DND-41 (cell line): ENCODE measurements around the gene VAV2.

Experiments
- ATAC-seq: fragments of 200-7000 bp; cut with Tn5 transposase; 3 replicates; pipeline ENCODE4 v1.9.1; 2021; ENCODE audit warnings: low read depth; ENCODE audit not compliant: insufficient read depth
- DNase-seq: peaks from one replicate; pipeline ENCODE4 v3.0.0-alpha.2; 2020
- H2AFZ ChIP-seq: 2 replicates; pipeline ENCODE4 v1.6.0; 2012; ENCODE audit warnings: low read depth, low read length
- H3K27ac ChIP-seq: 2 replicates; pipeline ENCODE4 v1.5.1; 2012; ENCODE audit warnings: low read length, inconsistent platforms
- H3K27me3 ChIP-seq: fragments of 200-600 bp; sonication (generic); 2 replicates; pipeline ENCODE4 v1.6.0; 2012; ENCODE audit warnings: low read length, mild to moderate bottlenecking, inconsistent platforms; ENCODE audit not compliant: insufficient read depth, poor library complexity
- H3K36me3 ChIP-seq: 2 replicates; pipeline ENCODE4 v1.5.1; 2012; ENCODE audit warnings: low read length, inconsistent platforms; ENCODE audit not compliant: insufficient read depth
- H3K4me1 ChIP-seq: 2 replicates; pipeline ENCODE4 v1.5.1; 2012; ENCODE audit warnings: mild to moderate bottlenecking, low read length; ENCODE audit not compliant: insufficient read depth
- H3K4me2 ChIP-seq: 2 replicates; pipeline ENCODE4 v1.6.0; 2012; ENCODE audit warnings: mild to moderate bottlenecking, moderate library complexity, low read length, inconsistent platforms; ENCODE audit not compliant: insufficient read depth
- H3K4me3 ChIP-seq, 2 experiments: fragments of 200-600 bp in 1 of 2; shearing (Covaris generic) in 1 of 2; 2 replicates each; pipeline ENCODE4 v1.5.1; 2012 to 2016; ENCODE audit warnings: inconsistent platforms in 2 of 2, low read length in 2 of 2, mild to moderate bottlenecking in 2 of 2, low read depth in 1 of 2, moderate library complexity in 1 of 2
- H3K79me2 ChIP-seq: 2 replicates; pipeline ENCODE4 v1.6.0; 2012; ENCODE audit warnings: low read length, inconsistent platforms; ENCODE audit not compliant: insufficient read depth
- H3K9ac ChIP-seq: 2 replicates; pipeline ENCODE4 v1.6.0; 2012; ENCODE audit warnings: low read depth, mild to moderate bottlenecking, inconsistent platforms, low read length, moderate library complexity
- H3K9me3 ChIP-seq: 2 replicates; pipeline ENCODE4 v1.5.1; 2012; ENCODE audit warnings: low read length, moderate library complexity, mild to moderate bottlenecking, inconsistent platforms; ENCODE audit not compliant: insufficient read depth, severe bottlenecking
- H4K20me1 ChIP-seq: 2 replicates; pipeline ENCODE4 v1.6.0; 2012; ENCODE audit warnings: low read length; ENCODE audit not compliant: insufficient read depth
- CTCF ChIP-seq: IDR thresholded peaks from 2 replicates; pipeline ENCODE4 v1.5.1; 2012; ENCODE audit warnings: borderline replicate concordance, low read length, moderate library complexity, mild to moderate bottlenecking; ENCODE audit not compliant: poor library complexity, severe bottlenecking; ENCODE audit errors: extremely low read depth
- EZH2 ChIP-seq: IDR thresholded peaks from 3 replicates; pipeline ENCODE4 v1.6.1; 2012; ENCODE audit warnings: borderline replicate concordance, low read depth, mild to moderate bottlenecking, moderate library complexity, low read length, inconsistent platforms; ENCODE audit not compliant: severe bottlenecking

Gene VAV2

GRCh38 chr9:133955821-133956411, 36.2 kb downstream of the VAV2 start:
- no peaks in the 10 kb centered on the region for H3K4me1 ChIP-seq
- H3K36me3 ChIP-seq: no peaks in the 10 kb centered on the region
- H3K4me3 ChIP-seq: no peak overlapping the region
- H3K9me3 ChIP-seq: no peaks in the 10 kb centered on the region
- TF ChIP-seq EZH2 (no peak), CTCF (no peak)
- H3K79me2 ChIP-seq: no peaks in the 10 kb centered on the region
- no peak overlapping the region for H3K4me2 ChIP-seq
- no peaks in the 10 kb centered on the region for H4K20me1 ChIP-seq
- H3K27ac ChIP-seq: no peak overlapping the region
- no peak for DNase-seq
- H3K27me3 ChIP-seq: no peaks in the 10 kb centered on the region
- H3K9ac ChIP-seq: no peak overlapping the region
- H2AFZ ChIP-seq: no peak overlapping the region
- no peak for ATAC-seq

GRCh38 chr9:133954862-133955529, 37.1 kb downstream of the VAV2 start:
- Histone ChIP-seq H3K36me3 (no peaks in the 10 kb centered on the region), H3K4me2 (no peak overlapping the region), H3K9me3 (no peaks in the 10 kb centered on the region), H3K27ac (no peak overlapping the region), H3K27me3 (no peaks in the 10 kb centered on the region), H3K4me3 (no peak overlapping the region), H4K20me1 (no peaks in the 10 kb centered on the region), H2AFZ (no peak overlapping the region), H3K79me2 (no peaks in the 10 kb centered on the region), H3K9ac (no peak overlapping the region), H3K4me1 (no peaks in the 10 kb centered on the region)
- ATAC-seq (no peak), DNase-seq (no peak)
- TF ChIP-seq CTCF (no peak), EZH2 (no peak)

- no peak overlapping the region for H2AFZ ChIP-seq
- H3K36me3 ChIP-seq: no peaks in the 10 kb centered on the region
- H4K20me1 ChIP-seq: no peaks in the 10 kb centered on the region
- no peak overlapping the region for H3K4me3 ChIP-seq
- no peak for DNase-seq
- no peak overlapping the region for H3K9ac ChIP-seq
- TF ChIP-seq EZH2 (no peak), CTCF (no peak)
- no peak overlapping the region for H3K4me2 ChIP-seq
- H3K27me3 ChIP-seq: no peaks in the 10 kb centered on the region
- H3K79me2 ChIP-seq: no peaks in the 10 kb centered on the region
- no peaks in the 10 kb centered on the region for H3K4me1 ChIP-seq
- no peak for ATAC-seq
- no peaks in the 10 kb centered on the region for H3K9me3 ChIP-seq
- no peak overlapping the region for H3K27ac ChIP-seq
These were observed 38.0 kb downstream of the VAV2 start for GRCh38 chr9:133953976-133954709.
